GM03348 (cell line): Measurements from ENCODE around the gene TTC22.

Experiments
- DNase-seq: peaks from one replicate; pipeline ENCODE4 v3.0.0; 2012; ENCODE audit warnings: low spot score

TTC22 gene

GRCh38 chr1:54751426-54751825, 49.7 kb downstream of the TTC22 start:
- no peak for DNase-seq

GRCh38 chr1:54750596-54750995, 50.5 kb downstream of the TTC22 start:
- no peak for DNase-seq

GRCh38 chr1:54748094-54748835, 52.9 kb downstream of the TTC22 start:
- no peak for DNase-seq

GRCh38 chr1:54745864-54746263, 55.3 kb downstream of the TTC22 start:
- DNase-seq: no peak

- DNase-seq: no peak
Measured at GRCh38 chr1:54745274-54745673, 55.8 kb downstream of the TTC22 start.

- no peak for DNase-seq
Measured at GRCh38 chr1:54744696-54745095, 56.4 kb downstream of the TTC22 start.

GRCh38 chr1:54743416-54744226, 57.5 kb downstream of the TTC22 start:
- DNase-seq: no peak

GRCh38 chr1:54742282-54742681, 58.8 kb downstream of the TTC22 start:
- DNase-seq: no peak

- no peak for DNase-seq
Measured at GRCh38 chr1:54741531-54741930, 59.6 kb downstream of the TTC22 start.

GRCh38 chr1:54738244-54738643, 62.9 kb downstream of the TTC22 start:
- no peak for DNase-seq

GRCh38 chr1:54736685-54737084, 64.4 kb downstream of the TTC22 start:
- DNase-seq: no peak
